ENCODE data around the gene KCNH2. TPM values are rescaled to one million over a fixed set of nuclear protein-coding genes. Genes with fewer than 3 reads are reported as not detected.
A peak's percentile ranks its signal among the peaks of the same experiment; 100 is the strongest.

KCNH2 gene
- total and polyA plus RNA-seq, 2 of the 8 experiments (the other 6 are each of a cell fraction or from before 2014, with no cell fraction given), result 8.0 to 15.0 TPM

DNA sequence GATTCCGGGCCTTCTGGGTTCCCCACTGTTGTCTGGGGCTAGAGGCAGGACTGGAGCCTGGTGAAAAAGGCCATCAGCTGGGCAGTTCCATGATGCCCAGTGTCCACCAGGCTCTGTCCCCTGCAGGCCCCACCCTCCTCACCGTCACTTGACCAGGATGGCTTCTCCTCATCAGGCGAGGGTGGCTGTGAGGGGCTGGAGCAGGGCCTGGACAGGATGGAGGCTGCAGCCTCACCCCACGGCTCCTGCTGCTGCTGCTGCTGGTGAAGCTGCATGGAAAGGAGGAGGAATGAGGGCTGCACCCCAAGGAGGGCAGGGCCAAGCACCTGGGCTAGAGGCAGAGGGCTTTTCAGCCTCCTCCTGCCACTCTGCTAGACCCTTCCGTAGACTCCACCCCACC, 37.8 kb upstream of the KCNH2 start:
- no peak overlapping the region for H3K56ac ChIP-seq (replicated peaks; ENCODE audit: insufficient read length, low read depth, low read length)
- H2BK12ac ChIP-seq (ENCODE audit: low read depth, low read length), result no peak overlapping the region
- no peak overlapping the region for H2BK20ac ChIP-seq (ENCODE audit: low read length)
- FAIRE-seq (no peak), DNase-seq (ENCODE audit: low read depth in 1 of 2, low spot score in 2 of 2) (no peak)
- no peak overlapping the region for H3K4me2 ChIP-seq (ENCODE audit: insufficient read depth in 1 of 2, low read depth in 2 of 2, low read length in 2 of 2)
- no peak overlapping the region for H3K14ac ChIP-seq (ENCODE audit: insufficient read length)
- POLR2A ChIA-PET (ENCODE audit: partially characterized antibody), result no interaction called here
- H3K79me1 ChIP-seq (ENCODE audit: low read depth, low read length), result no peaks in the 10 kb centered on the region; the same call in 1 of the 2 replicates
- no peaks in the 10 kb centered on the region for H3K79me2 ChIP-seq (ENCODE audit: control insufficient read depth in 1 of 2, insufficient read depth in 2 of 2, low read length in 2 of 2)
- TF ChIP-seq BRCA1 (IDR thresholded peaks at IDR 0.05; ENCODE audit: low read depth, low read length), result no peak
- TF ChIP-seq RFX5 (IDR thresholded peaks at IDR 0.05; ENCODE audit: borderline replicate concordance, low read depth, low read length), result no peak
- H3K23me2 ChIP-seq (ENCODE audit: low read depth, low read length), result peaks cover 7% of the 10 kb centered on the region; the same call in 1 of the 2 replicates
- H3K4ac ChIP-seq (replicated peaks; ENCODE audit: insufficient read length, low read depth, low read length), result no peak overlapping the region
- peaks cover 0 to 30% (median 18%) of the 10 kb centered on the region in 4 experiments; a peak in 6 of 7 replicates for H3K4me1 ChIP-seq (replicated peaks in 1 of 4; ENCODE audit: control insufficient read depth in 3 of 4, insufficient read depth in 4 of 4, low read length in 3 of 4)
- no peak overlapping the region for H4K91ac ChIP-seq (replicated peaks; ENCODE audit: insufficient read length, low read length)
- no peak overlapping the region for H2AK5ac ChIP-seq (ENCODE audit: low read depth, low read length)
- no peak overlapping the region for H3K4me3 ChIP-seq (ENCODE audit: extremely low read depth in 1 of 4, insufficient read depth in 2 of 4, low read depth in 3 of 4, low read length in 4 of 4)
- no peak overlapping the region for H3K23ac ChIP-seq (ENCODE audit: insufficient read length)
- H2AFZ ChIP-seq (ENCODE audit: low read length), result no peak overlapping the region
- H3K9me3 ChIP-seq (ENCODE audit: insufficient read depth in 2 of 2, low read depth in 1 of 2, low read length in 1 of 2), result no peaks in the 10 kb centered on the region
- no peak overlapping the region for H3K18ac ChIP-seq (ENCODE audit: extremely low read depth, low read length)
- CTCF ChIA-PET (ENCODE audit: partially characterized antibody), result interaction anchor here (1.3 to 6.6 kb wide), 7 partner anchors 10 to 102 kb away, joined by 3 to 79 read pairs (median 23); partner anchors contain the start of genes FASTK and NOS3
- 0 out of 2 replicates have a peak overlapping the region, but pooled peaks have one; percentile 61 for H2BK15ac ChIP-seq (ENCODE audit: low read length)
- H2BK5ac ChIP-seq (ENCODE audit: low read depth, low read length), result no peak overlapping the region
- H3K9ac ChIP-seq (replicated peaks in 1 of 4; ENCODE audit: extremely low read depth in 1 of 4, low read depth in 3 of 4, low read length in 3 of 4), result no peak overlapping the region
- H4K8ac ChIP-seq (ENCODE audit: extremely low read depth, insufficient read depth, low read length), result no peak overlapping the region; the same call in 1 of the 2 replicates
- no peak overlapping the region for H2BK120ac ChIP-seq (replicated peaks; ENCODE audit: low read depth, low read length)
- no peaks in the 10 kb centered on the region for H4K20me1 ChIP-seq (replicated peaks in 1 of 2; ENCODE audit: control insufficient read depth in 1 of 2, insufficient read depth in 2 of 2, low read length in 2 of 2)
- no peaks in the 10 kb centered on the region for H3K36me3 ChIP-seq (ENCODE audit: control insufficient read depth in 2 of 4, insufficient read depth in 4 of 4, low read length in 3 of 4)
- H4K5ac ChIP-seq (ENCODE audit: insufficient read length, low read depth, low read length), result no peak overlapping the region
- 89% methylated on average over 5 of the region's 5 CpGs; no CpG with 5 or more reads in 1 of the 2 experiments for WGBS, 2 experiments (ENCODE audit: extremely low coverage in 1 of 2, insufficient coverage in 1 of 2, insufficient read length in 1 of 2, insufficient replicate concordance in 2 of 2, low coverage in 1 of 2, low lambda C conversion rate in 2 of 2, missing lambda C conversion rate in 1 of 2)
- peaks cover 8 to 45% (median 38%) of the 10 kb centered on the region in 4 experiments for H3K27me3 ChIP-seq (replicated peaks in 1 of 4; ENCODE audit: control insufficient read depth in 3 of 4, extremely low read depth in 1 of 4, insufficient read depth in 3 of 4, low read length in 3 of 4)
- no peak overlapping the region for H3K27ac ChIP-seq (ENCODE audit: low read depth, low read length)

Data from H1 (cell line).